Body of pancreas (tissue), 4 donors: Measurements from ENCODE around the gene RPAP2. TPM values are rescaled to one million over a fixed set of nuclear protein-coding genes. Genes with fewer than 3 reads are reported as not detected.

Experiments
- ATAC-seq: fragments of 150-250 bp; one replicate; pipeline ENCODE4 v1.9.1; 2016
- DNase-seq, 4 donors: peaks; one replicate each; pipeline ENCODE4 v3.0.0-alpha.2; 2019
- H3K27ac ChIP-seq, 4 donors: fragments of 200-600 bp; sonication (generic); 1 replicate in 3 of 4; 2 replicates in 1 of 4; pipeline versions ENCODE4 v1.5.1 to v1.6.1; 2016 to 2019; ENCODE audit warnings: mild to moderate bottlenecking in 1 of 4, mixed read lengths in 1 of 4, moderate library complexity in 1 of 4
- H3K27me3 ChIP-seq, 2 donors: fragments of 200-600 bp; sonication (generic); one replicate each; pipeline ENCODE4 v1.6.0; 2016; ENCODE audit warnings: mild to moderate bottlenecking in 1 of 2
- H3K36me3 ChIP-seq, 2 donors: fragments of 200-600 bp; sonication (generic); replicated peaks in 1 of 2; 2 replicates each; pipeline ENCODE4 v1.5.1; 2016; ENCODE audit warnings: low read depth in 2 of 2; ENCODE audit not compliant: insufficient read depth in 1 of 2
- H3K4me1 ChIP-seq: fragments of 200-600 bp; sonication (generic); one replicate; pipeline ENCODE4 v1.6.0; 2016
- H3K4me3 ChIP-seq, 2 donors: fragments of 200-600 bp; sonication (generic); 1 replicate in 1 of 2; 2 replicates in 1 of 2; pipeline ENCODE4 v1.5.1; 2016 to 2019
- H3K9me3 ChIP-seq, 3 donors: fragments of 200-600 bp; sonication (generic); 1 replicate in 2 of 3; 2 replicates in 1 of 3; pipeline ENCODE4 v1.5.1; 2016
- CTCF ChIP-seq, 7 experiments: fragments of 450-650 bp in 4 of 7; fragments of 200-600 bp in 3 of 7; sonication (generic) in 3 of 7; IDR thresholded peaks; one replicate each; pipeline ENCODE4 v1.5.1; 2016 to 2019; ENCODE audit warnings: antibody characterized with exemption in 7 of 7
- POLR2A ChIP-seq, 3 donors: fragments of 450-650 bp; IDR thresholded peaks; one replicate each; pipeline ENCODE4 v1.6.1; 2016; ENCODE audit warnings: antibody characterized with exemption in 3 of 3, mild to moderate bottlenecking in 2 of 3
- WGBS, 2 donors: methylation state at CpG; one replicate each; pipeline ENCODE4 v1.1.5; 2017; 5-methylcytosine and 5-hydroxymethylcytosine counted together
- intact Hi-C: fragments of 100-400 bp; cut with DNase I; formaldehyde crosslinking; loops from one replicate; pipeline ENCODE4 v1.15.1; 2023
- total RNA-seq, 2 donors: library from RNA; depleted of rRNA; stranded (reverse); fragments of >200 nt; gene quantifications; one replicate each; pipeline ENCODE4 v1.1.0, GENCODE V29; 2016

Gene RPAP2
- total RNA-seq, 2 donors from 2014 or later, result 3.9 to 4.9 TPM

- DNase-seq, result no peak
- no peaks in the 10 kb centered on the region for H3K9me3 ChIP-seq
- no peak overlapping the region for H3K27ac ChIP-seq
- H3K27me3 ChIP-seq, result no peaks in the 10 kb centered on the region
- H3K4me3 ChIP-seq, result no peak overlapping the region
- H3K36me3 ChIP-seq, result no peaks in the 10 kb centered on the region
- no peak for ATAC-seq
- WGBS, 2 donors, result 91 to 93% methylated on average over 1 of the region's 1 CpG
- H3K4me1 ChIP-seq, result no peaks in the 10 kb centered on the region
- TF ChIP-seq CTCF (IDR thresholded peaks at IDR 0.05), result no peak
- intact Hi-C loops, result no loop called here
These were observed 110.0 kb downstream of the RPAP2 start for GRCh38 chr1:92408825-92409224.

GRCh38 chr1:92409946-92410549 is 111.2 kb downstream of the RPAP2 start:
- Histone ChIP-seq H3K9me3 (no peaks in the 10 kb centered on the region), H3K27ac (no peak overlapping the region), H3K27me3 (no peaks in the 10 kb centered on the region), H3K4me1 (no peaks in the 10 kb centered on the region), H3K36me3 (no peaks in the 10 kb centered on the region), H3K4me3 (no peak overlapping the region)
- TF ChIP-seq POLR2A (IDR thresholded peaks at IDR 0.05), result no peak
- TF ChIP-seq CTCF (IDR thresholded peaks at IDR 0.05), result no peak
- 59 to 74% methylated on average over 4 of the region's 4 CpGs for WGBS, 2 donors
- ATAC-seq (no peak), DNase-seq (no peak)
- intact Hi-C loops, result no loop called here

- ATAC-seq (no peak), DNase-seq (no peak)
- Histone ChIP-seq H3K36me3 (no peaks in the 10 kb centered on the region), H3K4me3 (no peak overlapping the region), H3K27me3 (no peaks in the 10 kb centered on the region), H3K4me1 (no peaks in the 10 kb centered on the region), H3K27ac (no peak overlapping the region), H3K9me3 (no peaks in the 10 kb centered on the region)
- 49 to 70% methylated on average over 2 to 3 of the region's 3 CpGs for WGBS, 2 donors
- intact Hi-C loops, result no loop called here
- TF ChIP-seq POLR2A (IDR thresholded peaks at IDR 0.05), result no peak
- TF ChIP-seq CTCF (IDR thresholded peaks at IDR 0.05), result no peak
These were observed 111.8 kb downstream of the RPAP2 start for GRCh38 chr1:92410706-92411105.

- DNase-seq (no peak), ATAC-seq (no peak)
- Histone ChIP-seq H3K9me3 (no peaks in the 10 kb centered on the region), H3K27me3 (no peaks in the 10 kb centered on the region), H3K36me3 (no peaks in the 10 kb centered on the region), H3K4me1 (no peaks in the 10 kb centered on the region), H3K4me3 (no peak overlapping the region), H3K27ac (no peak overlapping the region)
- no peak for TF ChIP-seq POLR2A (IDR thresholded peaks at IDR 0.05)
- TF ChIP-seq CTCF (IDR thresholded peaks at IDR 0.05), result no peak
- WGBS, 2 donors, result 83 to 100% methylated on average over 1 of the region's 1 CpG
- intact Hi-C loops, result no loop called here
These were observed 112.7 kb downstream of the RPAP2 start for GRCh38 chr1:92411511-92411910.

GRCh38 chr1:92419642-92420041 is 120.8 kb downstream of the RPAP2 start:
- intact Hi-C loops, result no loop called here
- no peak for TF ChIP-seq POLR2A (IDR thresholded peaks at IDR 0.05)
- no peak for TF ChIP-seq CTCF (IDR thresholded peaks at IDR 0.05)
- Histone ChIP-seq H3K4me1 (no peaks in the 10 kb centered on the region), H3K27ac (no peak overlapping the region), H3K27me3 (no peaks in the 10 kb centered on the region), H3K4me3 (no peak overlapping the region), H3K9me3 (no peaks in the 10 kb centered on the region), H3K36me3 (no peaks in the 10 kb centered on the region)
- no peak for DNase-seq
- 71 to 83% methylated on average over 4 of the region's 4 CpGs for WGBS, 2 donors
- ATAC-seq, result no peak
